Tongue (tissue), 2 donors: ENCODE results near the gene MRPL4. TPM values are rescaled to one million over a fixed set of nuclear protein-coding genes. Genes with fewer than 3 reads are reported as not detected.

Experiments used
- small RNA-seq: library from RNA; depleted of rRNA; stranded (forward); fragments of <200 nt; gene quantifications from one replicate; pipeline ENCODE3, GENCODE V24; 2014; ENCODE audit warnings: low replicate concordance
- total RNA-seq: library from RNA; depleted of rRNA; stranded (reverse); fragments of >200 nt; gene quantifications from one replicate; pipeline ENCODE4 v1.2.3, GENCODE V29; 2014

Gene MRPL4
- total RNA-seq, 1 donor from 2014 or later = 26.4 TPM

Small RNA genes within 50 kb of the gene (small RNA-seq; reads per million reads assigned to genes)
- gene AC011511.1 = not detected
- gene MIR4322 = not detected

Other genes starting within 250 kb of the MRPL4 start
- 89.1 TPM for gene COL5A3, start 241.7 kb upstream of the MRPL4 start, total RNA-seq
- not detected for gene RDH8, start 238.7 kb upstream of the MRPL4 start, total RNA-seq
- gene SHFL, start 165.9 kb upstream of the MRPL4 start, total RNA-seq = 15.7 TPM
- gene ANGPTL6, start 149.5 kb upstream of the MRPL4 start, total RNA-seq = 7.8 TPM
- gene PPAN, start 145.9 kb upstream of the MRPL4 start, total RNA-seq = 21.7 TPM
- 2.1 TPM for gene P2RY11, start 140.5 kb upstream of the MRPL4 start, total RNA-seq
- gene EIF3G, start 132.3 kb upstream of the MRPL4 start, total RNA-seq = 239 TPM
- 42.3 TPM for gene DNMT1, start 57.3 kb upstream of the MRPL4 start, total RNA-seq
- 10.8 TPM for gene S1PR2, start 20.9 kb upstream of the MRPL4 start, total RNA-seq
- gene ICAM1, start 18.9 kb downstream of the MRPL4 start, total RNA-seq = 16.4 TPM
- gene ICAM4, start 34.7 kb downstream of the MRPL4 start, total RNA-seq = 0.62 TPM
- gene ICAM5, start 37.7 kb downstream of the MRPL4 start, total RNA-seq = not detected
- gene ZGLP1, start 57.6 kb downstream of the MRPL4 start, total RNA-seq = 1.2 TPM
- gene FDX2, start 63.8 kb downstream of the MRPL4 start, total RNA-seq = 9.1 TPM
- gene RAVER1, start 81.3 kb downstream of the MRPL4 start, total RNA-seq = 13.8 TPM
- 2.7 TPM for gene ICAM3, start 87.4 kb downstream of the MRPL4 start, total RNA-seq
- 60.3 TPM for gene TYK2, start 128.4 kb downstream of the MRPL4 start, total RNA-seq
- gene CDC37, start 151.3 kb downstream of the MRPL4 start, total RNA-seq = 138 TPM
- gene PDE4A, start 168.3 kb downstream of the MRPL4 start, total RNA-seq = 4.7 TPM